ENCODE data around the gene ELL.

Gene ELL

DNA sequence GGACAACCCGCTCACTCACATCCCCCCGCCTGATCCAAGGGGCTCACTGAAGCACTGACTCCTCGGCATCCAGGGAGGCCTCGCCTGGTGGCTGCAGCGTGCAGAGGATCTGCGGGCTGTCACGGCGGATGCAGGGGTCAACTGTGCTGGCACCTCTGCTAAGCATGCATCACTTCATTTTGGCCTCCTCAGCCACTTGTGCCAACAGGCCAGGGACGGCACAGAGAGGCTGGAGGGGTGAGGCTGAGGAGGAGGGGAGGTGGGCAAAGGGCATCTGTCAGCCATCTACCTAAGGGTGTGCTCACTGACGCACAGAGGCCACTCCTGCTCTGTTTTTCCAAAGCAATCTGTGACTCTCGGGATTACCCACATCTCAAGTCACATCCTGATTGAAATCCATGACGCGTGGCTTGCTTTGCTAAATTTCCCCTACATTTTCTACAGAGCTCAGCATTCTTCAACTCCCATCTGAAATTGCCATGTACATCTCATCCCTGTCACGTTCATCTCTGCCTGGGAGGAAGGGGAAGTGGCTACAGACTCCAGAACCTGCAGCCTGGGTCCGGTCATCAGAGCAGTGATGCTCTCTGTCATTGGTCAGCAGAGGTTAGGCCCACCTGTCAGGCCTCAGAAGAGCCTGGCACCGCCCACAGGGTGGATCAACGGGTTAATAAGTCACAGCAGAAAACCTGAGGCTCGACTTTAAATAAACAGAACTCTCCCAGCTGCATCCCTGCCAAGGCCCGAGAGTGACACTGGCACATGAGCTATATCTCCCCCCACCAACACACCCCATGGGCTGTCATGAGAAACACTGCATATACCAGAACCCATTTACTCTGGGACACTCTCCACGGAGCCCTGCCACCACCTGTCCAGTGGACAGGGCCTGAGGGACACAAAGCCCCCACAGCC lies 17.6 kb downstream of the ELL start:
- TF ChIP-seq, protein P1, sequence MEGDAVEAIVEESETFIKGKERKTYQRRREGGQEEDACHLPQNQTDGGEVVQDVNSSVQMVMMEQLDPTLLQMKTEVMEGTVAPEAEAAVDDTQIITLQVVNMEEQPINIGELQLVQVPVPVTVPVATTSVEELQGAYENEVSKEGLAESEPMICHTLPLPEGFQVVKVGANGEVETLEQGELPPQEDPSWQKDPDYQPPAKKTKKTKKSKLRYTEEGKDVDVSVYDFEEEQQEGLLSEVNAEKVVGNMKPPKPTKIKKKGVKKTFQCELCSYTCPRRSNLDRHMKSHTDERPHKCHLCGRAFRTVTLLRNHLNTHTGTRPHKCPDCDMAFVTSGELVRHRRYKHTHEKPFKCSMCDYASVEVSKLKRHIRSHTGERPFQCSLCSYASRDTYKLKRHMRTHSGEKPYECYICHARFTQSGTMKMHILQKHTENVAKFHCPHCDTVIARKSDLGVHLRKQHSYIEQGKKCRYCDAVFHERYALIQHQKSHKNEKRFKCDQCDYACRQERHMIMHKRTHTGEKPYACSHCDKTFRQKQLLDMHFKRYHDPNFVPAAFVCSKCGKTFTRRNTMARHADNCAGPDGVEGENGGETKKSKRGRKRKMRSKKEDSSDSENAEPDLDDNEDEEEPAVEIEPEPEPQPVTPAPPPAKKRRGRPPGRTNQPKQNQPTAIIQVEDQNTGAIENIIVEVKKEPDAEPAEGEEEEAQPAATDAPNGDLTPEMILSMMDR (IDR thresholded peaks at IDR 0.05; ENCODE audit: control extremely low read depth, extremely low read depth, low read depth, missing control alignments), result no peak
- peak; percentile 74 for DNase-seq (ENCODE audit: extremely low spot score)
- POLR2A ChIA-PET, result interaction anchor here (0.5 kb wide), 1 partner anchor 21 kb away, joined by 3 read pairs; no protein-coding TSS in a partner anchor

DNA sequence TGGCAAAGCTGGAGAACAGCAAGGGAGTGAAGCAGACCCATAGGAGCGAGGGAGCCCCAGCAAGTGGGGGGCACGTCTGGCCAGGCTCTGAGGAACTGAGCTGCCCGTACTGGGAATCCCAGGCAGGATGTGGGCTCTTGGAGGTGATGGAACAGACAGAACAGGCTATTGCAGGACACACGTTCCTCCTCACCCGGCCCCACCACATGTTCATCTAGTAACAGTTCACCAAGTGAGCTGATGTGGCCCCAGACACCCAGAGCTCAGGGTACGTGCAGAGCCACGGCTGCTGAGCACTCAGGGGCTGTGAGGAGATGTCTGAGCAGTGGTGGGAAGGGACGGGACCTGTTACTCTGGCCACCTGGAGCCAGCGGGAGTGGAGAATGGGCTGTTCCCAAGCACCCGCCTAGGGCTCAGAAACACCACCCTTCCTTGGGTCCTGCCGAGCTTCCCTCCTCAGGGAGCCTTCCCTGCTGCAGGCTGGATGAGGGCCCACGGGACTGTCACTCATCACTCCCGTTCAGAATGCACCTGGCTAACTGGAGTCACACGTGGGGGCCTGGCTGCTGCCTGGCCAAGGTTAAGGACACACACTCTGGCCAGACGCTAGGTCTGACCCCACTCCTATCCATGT lies 18.4 kb downstream of the ELL start:
- DNase-seq (ENCODE audit: extremely low spot score), result no peak
- CTCF ChIA-PET, result interaction anchor here (0.8 to 6.7 kb wide), 4 partner anchors 8 to 37 kb away, joined by 3 to 38 read pairs (median 4); no protein-coding TSS in a partner anchor

More for the DNA sequence above, 17.6 kb downstream of the ELL start:
- CTCF ChIA-PET, result interaction anchor here (1.7 to 6.7 kb wide), 3 partner anchors 9 to 36 kb away, joined by 4 to 38 read pairs (median 5); no protein-coding TSS in a partner anchor

DNA sequence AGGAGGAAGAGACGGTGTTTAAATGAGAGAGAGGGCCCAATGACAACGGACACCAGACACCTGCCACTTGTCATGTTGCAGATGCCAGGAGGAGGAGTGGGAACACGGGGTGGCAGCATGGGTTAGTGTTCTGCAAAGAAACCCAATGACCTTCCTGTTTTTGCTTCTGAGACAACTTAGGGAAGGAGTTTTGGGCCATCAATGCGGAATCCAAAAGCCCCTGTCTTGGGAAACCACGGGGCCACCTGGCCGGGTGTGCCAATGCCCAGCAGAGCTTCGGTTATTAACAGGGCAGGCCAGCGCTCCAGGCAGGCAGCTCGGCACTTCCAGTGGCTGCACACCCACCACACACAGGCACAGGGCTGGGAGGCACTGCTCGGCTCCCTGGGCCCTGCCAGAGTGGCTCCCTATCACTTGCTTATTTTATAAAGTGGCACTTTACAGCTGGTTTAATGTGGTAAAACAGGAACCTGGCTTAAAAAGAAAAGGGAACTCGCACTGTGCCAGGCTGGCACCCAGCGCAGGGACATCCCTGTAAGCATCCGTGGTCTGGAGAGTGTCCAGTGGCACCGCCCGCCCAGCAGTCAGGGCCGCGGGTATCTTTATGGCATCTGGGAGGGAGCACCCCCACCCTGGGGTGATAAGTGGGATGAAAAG lies 19.1 kb downstream of the ELL start:
- TF ChIP-seq, protein P1 (IDR thresholded peaks at IDR 0.05; ENCODE audit: control extremely low read depth, extremely low read depth, low read depth, missing control alignments), result no peak
- ChIA-PET POLR2A (interaction anchor here (0.5 kb wide), 1 partner anchor 11 kb away, joined by 3 read pairs; no protein-coding TSS in a partner anchor), CTCF (interaction anchor here (0.8 to 6.7 kb wide), 3 partner anchors 18 to 36 kb away, joined by 3 to 38 read pairs (median 4); no protein-coding TSS in a partner anchor)
- no peak for DNase-seq (ENCODE audit: extremely low spot score)

More for the DNA sequence above, 18.4 kb downstream of the ELL start:
- POLR2A ChIA-PET, result no interaction called here
- TF ChIP-seq, protein P1 (IDR thresholded peaks at IDR 0.05; ENCODE audit: control extremely low read depth, extremely low read depth, low read depth, missing control alignments), result no peak

DNA sequence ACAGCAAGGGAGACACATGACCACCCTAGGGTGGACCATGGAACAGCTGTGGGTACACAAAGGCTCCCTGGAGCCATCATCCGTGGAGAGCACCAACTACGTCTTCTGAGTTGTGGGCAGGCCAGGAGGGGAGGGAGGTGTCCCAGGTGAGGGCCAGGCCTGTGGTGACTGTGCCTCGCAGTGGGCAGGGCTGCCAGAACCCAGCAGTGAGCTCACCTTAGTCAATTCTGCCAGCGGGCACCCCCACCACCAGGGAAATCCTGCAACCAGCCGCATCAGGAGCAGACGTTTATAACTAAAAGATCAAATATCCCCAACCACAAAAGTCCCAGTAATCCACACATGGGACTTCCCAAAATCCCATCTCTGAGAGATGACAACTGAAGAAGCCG lies 19.6 kb downstream of the ELL start:
- TF ChIP-seq, protein P1 (IDR thresholded peaks at IDR 0.05; ENCODE audit: control extremely low read depth, extremely low read depth, low read depth, missing control alignments), result no peak
- POLR2A ChIA-PET, result interaction anchor here (0.5 kb wide), 1 partner anchor 12 kb away, joined by 3 read pairs; no protein-coding TSS in a partner anchor
- DNase-seq (ENCODE audit: extremely low spot score), result no peak
- CTCF ChIA-PET, result interaction anchor here (1.0 to 6.7 kb wide), 2 partner anchors 18 to 41 kb away, joined by 3 to 38 read pairs; no protein-coding TSS in a partner anchor

DNA sequence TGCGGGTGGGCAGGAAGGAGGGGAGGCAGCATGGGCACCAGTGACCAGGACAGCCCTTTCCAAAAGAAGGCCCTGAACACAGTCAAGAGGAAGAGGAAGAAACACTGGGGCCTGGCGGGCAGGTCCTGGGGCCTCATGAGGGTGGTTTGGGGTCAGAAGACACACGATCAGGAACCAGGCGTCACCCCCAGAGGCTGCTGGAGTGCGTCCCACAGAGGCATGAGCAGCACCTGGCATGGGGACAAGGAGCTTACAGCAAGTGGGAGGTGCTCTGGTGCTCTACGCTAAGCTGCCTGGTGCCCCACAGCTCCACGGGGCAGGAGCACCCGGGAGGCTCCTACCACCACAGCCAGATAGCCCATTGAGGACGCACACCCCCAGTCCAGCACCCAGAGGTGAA lies 20.0 kb downstream of the ELL start:
- CTCF ChIA-PET, result interaction anchor here (1.0 to 6.7 kb wide), 2 partner anchors 19 to 40 kb away, joined by 3 to 38 read pairs; no protein-coding TSS in a partner anchor
- POLR2A ChIA-PET, result no interaction called here

More for the DNA sequence above, 20.0 kb downstream of the ELL start:
- DNase-seq (ENCODE audit: extremely low spot score), result no peak
- TF ChIP-seq, protein P1 (IDR thresholded peaks at IDR 0.05; ENCODE audit: control extremely low read depth, extremely low read depth, low read depth, missing control alignments), result no peak

All from GM10248 (cell line).